Endodermal cell (in vitro differentiated cells): ENCODE results near the gene SMOC2. TPM values are rescaled to one million over a fixed set of nuclear protein-coding genes. Genes with fewer than 3 reads are reported as not detected.

Experiments used
- DNase-seq: peaks from one replicate; pipeline ENCODE4 v3.0.0-alpha.2; 2017
- H3K27ac ChIP-seq: 2 replicates; pipeline ENCODE4 v1.5.1; 2013; ENCODE audit warnings: mild to moderate bottlenecking, low read depth, low read length, moderate library complexity
- H3K27me3 ChIP-seq: 2 replicates; pipeline ENCODE4 v1.6.1; 2013; ENCODE audit warnings: mild to moderate bottlenecking, low read length, moderate library complexity; ENCODE audit not compliant: insufficient read depth, control insufficient read depth, poor library complexity, severe bottlenecking
- H3K36me3 ChIP-seq: 2 replicates; pipeline ENCODE4 v1.7.0; 2013; ENCODE audit warnings: mild to moderate bottlenecking, low read length, moderate library complexity; ENCODE audit not compliant: control insufficient read depth, insufficient read depth
- H3K4me1 ChIP-seq: one replicate; pipeline ENCODE4 v1.7.0; 2013; ENCODE audit warnings: low read length; ENCODE audit not compliant: control insufficient read depth, insufficient read depth
- H3K4me3 ChIP-seq: 2 replicates; pipeline ENCODE4 v1.5.1; 2013; ENCODE audit warnings: mild to moderate bottlenecking, low read length, moderate library complexity
- H3K9ac ChIP-seq: 2 replicates; pipeline ENCODE4 v1.6.1; 2013; ENCODE audit warnings: mild to moderate bottlenecking, low read length, moderate library complexity; ENCODE audit not compliant: poor library complexity, severe bottlenecking; ENCODE audit errors: extremely low read depth
- H3K9me3 ChIP-seq: 2 replicates; pipeline ENCODE4 v1.6.1; 2013; ENCODE audit warnings: mild to moderate bottlenecking, low read length, moderate library complexity; ENCODE audit not compliant: control insufficient read depth
- H3K27ac Mint-ChIP-seq: 2 replicates; pipeline ENCODE4 v1.8.0; 2020; ENCODE audit warnings: mixed read lengths
- H3K27me3 Mint-ChIP-seq: 2 replicates; pipeline ENCODE4 v1.8.0; 2021; ENCODE audit warnings: mild to moderate bottlenecking, mixed read lengths; ENCODE audit not compliant: insufficient read depth
- H3K36me3 Mint-ChIP-seq: 2 replicates; pipeline ENCODE4 v1.8.0; 2020; ENCODE audit warnings: low read depth, mixed read lengths
- H3K4me1 Mint-ChIP-seq: 2 replicates; pipeline ENCODE4 v1.8.0; 2020; ENCODE audit warnings: mixed read lengths
- H3K4me3 Mint-ChIP-seq: 2 replicates; pipeline ENCODE4 v1.8.0; 2020; ENCODE audit warnings: mild to moderate bottlenecking, moderate library complexity, mixed read lengths
- H3K9me3 Mint-ChIP-seq: 2 replicates; pipeline ENCODE4 v1.8.0; 2020; ENCODE audit warnings: mild to moderate bottlenecking, mixed read lengths
- WGBS, 2 experiments: methylation state at CpG; one replicate each; pipeline versions ENCODE4 v1.1.5 to v1.1.7; 2013; ENCODE audit warnings: missing lambda C conversion rate in 2 of 2, mixed read lengths in 1 of 2; ENCODE audit not compliant: insufficient coverage in 1 of 2, insufficient read length in 1 of 2; 5-methylcytosine and 5-hydroxymethylcytosine counted together
- total RNA-seq, 2 donors: library from RNA; stranded (reverse); fragmentation: NEBNext Ultra II Directional in 1 of 2; extraction: Animal tissue kit (Norgen Biotek cat#: 25700) in 1 of 2; gene quantifications; 2 replicates in 1 of 2; 3 replicates in 1 of 2; pipeline ENCODE4 v1.2.1, GENCODE V29; 2021
- TF ChIP-seq, protein P1 (sequence below): fragments of 200-600 bp; sonication (generic); conservative IDR thresholded peaks from 2 replicates; pipeline ENCODE4 v1.5.0; 2021; ENCODE audit warnings: antibody characterized with exemption, mild to moderate bottlenecking

SMOC2 gene
- total RNA-seq, 2 donors from 2014 or later, result 0.20 TPM; not detected in 1

DNA sequence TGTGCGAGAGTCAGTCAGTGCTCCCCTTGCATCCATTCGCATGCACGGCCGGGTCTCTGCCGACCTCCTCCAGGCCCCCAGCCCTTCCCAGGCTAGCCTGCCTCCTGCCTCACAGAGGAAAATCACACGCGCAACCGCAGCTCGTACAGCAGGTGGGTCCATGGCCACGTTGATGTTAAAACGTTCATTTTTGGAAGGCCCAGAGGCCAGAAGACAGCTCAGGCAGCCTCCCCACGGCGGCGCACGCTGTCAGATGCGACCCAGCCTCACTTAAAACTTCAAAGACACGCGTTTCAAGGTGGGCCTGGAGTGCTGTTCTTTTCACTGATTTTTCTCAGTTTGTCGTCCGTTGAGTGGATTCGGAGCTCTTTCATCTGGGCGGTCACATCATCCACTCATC is 276.5 kb downstream of the SMOC2 start:
- H3K9me3 ChIP-seq, result peaks cover 10% of the 10 kb centered on the region
- H3K4me3 ChIP-seq, result no peak overlapping the region

More for the DNA sequence above, 276.5 kb downstream of the SMOC2 start:
- Mint-ChIP-seq H3K4me3 (no peak overlapping the region), H3K27ac (no peak overlapping the region), H3K27me3 (peaks cover 2% of the 10 kb centered on the region), H3K4me1 (no peaks in the 10 kb centered on the region), H3K36me3 (no peaks in the 10 kb centered on the region), H3K9me3 (peaks cover 28% of the 10 kb centered on the region)
- H3K9ac ChIP-seq, result no peak overlapping the region
- TF ChIP-seq, protein P1, sequence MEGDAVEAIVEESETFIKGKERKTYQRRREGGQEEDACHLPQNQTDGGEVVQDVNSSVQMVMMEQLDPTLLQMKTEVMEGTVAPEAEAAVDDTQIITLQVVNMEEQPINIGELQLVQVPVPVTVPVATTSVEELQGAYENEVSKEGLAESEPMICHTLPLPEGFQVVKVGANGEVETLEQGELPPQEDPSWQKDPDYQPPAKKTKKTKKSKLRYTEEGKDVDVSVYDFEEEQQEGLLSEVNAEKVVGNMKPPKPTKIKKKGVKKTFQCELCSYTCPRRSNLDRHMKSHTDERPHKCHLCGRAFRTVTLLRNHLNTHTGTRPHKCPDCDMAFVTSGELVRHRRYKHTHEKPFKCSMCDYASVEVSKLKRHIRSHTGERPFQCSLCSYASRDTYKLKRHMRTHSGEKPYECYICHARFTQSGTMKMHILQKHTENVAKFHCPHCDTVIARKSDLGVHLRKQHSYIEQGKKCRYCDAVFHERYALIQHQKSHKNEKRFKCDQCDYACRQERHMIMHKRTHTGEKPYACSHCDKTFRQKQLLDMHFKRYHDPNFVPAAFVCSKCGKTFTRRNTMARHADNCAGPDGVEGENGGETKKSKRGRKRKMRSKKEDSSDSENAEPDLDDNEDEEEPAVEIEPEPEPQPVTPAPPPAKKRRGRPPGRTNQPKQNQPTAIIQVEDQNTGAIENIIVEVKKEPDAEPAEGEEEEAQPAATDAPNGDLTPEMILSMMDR, result no peak
- H3K36me3 ChIP-seq, result no peaks in the 10 kb centered on the region
- WGBS, 2 experiments, result 94% methylated on average over 21 to 22 of the region's 22 CpGs
- no peaks in the 10 kb centered on the region for H3K4me1 ChIP-seq
- no peaks in the 10 kb centered on the region for H3K27me3 ChIP-seq
- DNase-seq, result no peak
- H3K27ac ChIP-seq, result no peak overlapping the region

Other genes with a start within 250 kb of the SMOC2 start
- gene DACT2, start 121.4 kb upstream of the SMOC2 start, total RNA-seq, result 10 to 100 TPM; 16.6 to 39.9 TPM